ENCODE measurements around the gene NIP7.
A peak's percentile ranks its signal among the peaks of the same experiment; 100 is the strongest.

NIP7 gene

GRCh38 chr16:69366431-69366830, 26.9 kb downstream of the NIP7 start:
- Histone ChIP-seq H3K27me3 (ENCODE audit: insufficient read depth, low read length) (no peaks in the 10 kb centered on the region), H3K4me1 (ENCODE audit: insufficient read depth, low read length) (no peaks in the 10 kb centered on the region), H3K9me3 (ENCODE audit: low read length) (no peaks in the 10 kb centered on the region), H2AFZ (ENCODE audit: low read depth, low read length) (no peak overlapping the region), H3K36me3 (ENCODE audit: insufficient read depth, low read length) (peaks cover 71% of the 10 kb centered on the region), H3K4me3 (ENCODE audit: low read length) (no peak overlapping the region)

DNA sequence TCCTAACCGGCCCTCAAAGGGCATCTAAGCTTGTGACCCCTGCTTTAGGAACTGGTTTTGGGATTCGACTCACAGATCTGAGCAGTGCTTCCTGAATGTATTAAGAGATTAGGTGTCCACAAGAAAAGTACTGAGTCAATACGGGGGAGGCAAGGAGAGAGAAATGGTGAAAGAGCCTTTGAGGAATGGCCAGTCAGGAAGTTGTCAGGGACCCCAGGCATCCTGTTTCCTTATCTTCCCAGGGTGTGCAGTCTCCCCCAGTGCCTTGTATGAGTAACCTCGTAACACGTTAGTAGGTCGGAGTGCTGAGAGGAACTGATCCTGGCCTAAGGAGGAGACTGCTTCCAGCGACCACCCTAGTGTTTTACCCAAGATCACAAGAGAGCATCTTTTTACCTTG, 28.4 kb downstream of the NIP7 start:
- H3K4me3 ChIP-seq (ENCODE audit: low read length): no peak overlapping the region
- H3K9me3 ChIP-seq (ENCODE audit: low read length): no peaks in the 10 kb centered on the region
- peaks cover 80% of the 10 kb centered on the region for H3K36me3 ChIP-seq (ENCODE audit: insufficient read depth, low read length)

GRCh38 chr16:69368866-69369265, 29.3 kb downstream of the NIP7 start:
- Histone ChIP-seq H2AFZ (ENCODE audit: low read depth, low read length) (no peak overlapping the region), H3K4me1 (ENCODE audit: insufficient read depth, low read length) (no peaks in the 10 kb centered on the region), H3K27me3 (ENCODE audit: insufficient read depth, low read length) (no peaks in the 10 kb centered on the region), H3K4me3 (ENCODE audit: low read length) (no peak overlapping the region), H3K36me3 (ENCODE audit: insufficient read depth, low read length) (peaks cover 80% of the 10 kb centered on the region), H3K9me3 (ENCODE audit: low read length) (no peaks in the 10 kb centered on the region)

More for the DNA sequence above, 28.4 kb downstream of the NIP7 start:
- Histone ChIP-seq H2AFZ (ENCODE audit: low read depth, low read length) (no peak overlapping the region), H3K27me3 (ENCODE audit: insufficient read depth, low read length) (no peaks in the 10 kb centered on the region), H3K4me1 (ENCODE audit: insufficient read depth, low read length) (no peaks in the 10 kb centered on the region)

GRCh38 chr16:69371564-69371963, 32.0 kb downstream of the NIP7 start:
- Histone ChIP-seq H2AFZ (ENCODE audit: low read depth, low read length) (no peak overlapping the region), H3K36me3 (ENCODE audit: insufficient read depth, low read length) (peaks cover 70% of the 10 kb centered on the region), H3K4me3 (ENCODE audit: low read length) (no peak overlapping the region), H3K9me3 (ENCODE audit: low read length) (no peaks in the 10 kb centered on the region), H3K4me1 (ENCODE audit: insufficient read depth, low read length) (no peaks in the 10 kb centered on the region), H3K27me3 (ENCODE audit: insufficient read depth, low read length) (no peaks in the 10 kb centered on the region)

GRCh38 chr16:69373019-69373418, 33.4 kb downstream of the NIP7 start:
- Histone ChIP-seq H3K9me3 (ENCODE audit: low read length) (no peaks in the 10 kb centered on the region), H2AFZ (ENCODE audit: low read depth, low read length) (no peak overlapping the region), H3K4me3 (ENCODE audit: low read length) (no peak overlapping the region), H3K4me1 (ENCODE audit: insufficient read depth, low read length) (no peaks in the 10 kb centered on the region), H3K36me3 (ENCODE audit: insufficient read depth, low read length) (peaks cover 64% of the 10 kb centered on the region), H3K27me3 (ENCODE audit: insufficient read depth, low read length) (no peaks in the 10 kb centered on the region)

DNA sequence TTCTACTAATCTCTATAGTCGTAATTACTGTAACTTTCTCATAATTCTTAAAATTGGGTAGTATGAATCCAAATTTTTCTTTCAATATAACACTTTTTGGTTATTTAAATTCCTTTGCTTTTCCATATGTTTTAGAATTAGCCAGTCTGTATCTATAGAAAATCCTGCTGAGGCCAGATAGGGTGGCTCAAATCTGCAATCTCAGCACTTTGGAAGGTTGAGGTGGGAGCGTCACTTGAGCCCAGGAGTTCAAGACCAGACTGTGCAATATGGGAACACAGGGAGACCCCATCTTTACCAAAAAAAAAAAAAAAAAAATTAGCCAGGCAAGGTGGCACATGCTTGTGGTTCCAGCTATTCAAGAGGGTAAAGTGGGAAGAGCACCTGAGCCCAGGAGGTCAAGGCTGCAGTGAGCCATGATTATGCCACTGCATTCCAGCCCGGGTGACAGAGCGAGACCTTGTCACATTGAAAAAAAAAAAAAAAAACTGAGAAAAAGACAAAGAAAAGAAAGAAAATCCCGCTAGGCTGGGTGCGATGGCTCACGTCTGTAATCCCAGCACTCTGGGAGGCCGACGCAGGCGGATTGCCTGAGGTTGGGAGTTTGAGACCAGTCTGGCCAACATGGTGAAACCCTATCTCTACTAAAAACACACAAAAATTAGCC, 37.0 kb downstream of the NIP7 start:
- Histone ChIP-seq H3K9me3 (ENCODE audit: low read length) (no peaks in the 10 kb centered on the region), H3K36me3 (ENCODE audit: insufficient read depth, low read length) (peaks cover 68% of the 10 kb centered on the region)

GRCh38 chr16:69378036-69378435, 38.5 kb downstream of the NIP7 start:
- Histone ChIP-seq H2AFZ (ENCODE audit: low read depth, low read length) (no peak overlapping the region), H3K36me3 (ENCODE audit: insufficient read depth, low read length) (peaks cover 75% of the 10 kb centered on the region), H3K4me1 (ENCODE audit: insufficient read depth, low read length) (no peaks in the 10 kb centered on the region), H3K9me3 (ENCODE audit: low read length) (no peaks in the 10 kb centered on the region), H3K4me3 (ENCODE audit: low read length) (no peak overlapping the region), H3K27me3 (ENCODE audit: insufficient read depth, low read length) (no peaks in the 10 kb centered on the region)

More for the DNA sequence above, 37.0 kb downstream of the NIP7 start:
- Histone ChIP-seq H3K4me3 (ENCODE audit: low read length) (no peak overlapping the region), H3K4me1 (ENCODE audit: insufficient read depth, low read length) (no peaks in the 10 kb centered on the region), H3K27me3 (ENCODE audit: insufficient read depth, low read length) (no peaks in the 10 kb centered on the region), H2AFZ (ENCODE audit: low read depth, low read length) (no peak overlapping the region)

DNA sequence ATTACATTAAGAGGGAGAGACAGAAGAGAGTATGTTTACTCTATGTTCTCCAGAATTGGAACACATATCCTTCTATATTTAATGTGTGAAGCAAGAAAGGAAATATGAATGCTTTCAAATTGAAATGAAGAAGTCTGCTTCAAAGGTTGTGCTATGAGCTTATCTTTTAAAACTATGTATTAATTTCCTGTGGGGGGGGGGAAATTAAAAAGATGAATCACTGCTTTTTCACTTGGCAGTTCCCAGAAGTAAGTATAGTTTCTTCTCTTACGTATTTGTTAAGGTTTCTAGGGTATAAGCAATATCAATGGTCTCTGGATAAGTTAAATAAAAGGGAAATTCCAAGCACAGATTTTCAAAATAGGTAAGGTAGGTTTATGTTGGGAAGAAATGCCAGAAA, 39.2 kb downstream of the NIP7 start:
- H3K36me3 ChIP-seq (ENCODE audit: insufficient read depth, low read length): peaks cover 76% of the 10 kb centered on the region
- peaks cover 3% of the 10 kb centered on the region for H3K4me1 ChIP-seq (ENCODE audit: insufficient read depth, low read length)
- H3K27me3 ChIP-seq (ENCODE audit: insufficient read depth, low read length): no peaks in the 10 kb centered on the region
- no peak overlapping the region for H2AFZ ChIP-seq (ENCODE audit: low read depth, low read length)
- no peak overlapping the region for H3K4me3 ChIP-seq (ENCODE audit: low read length)
- H3K9me3 ChIP-seq (ENCODE audit: low read length): no peaks in the 10 kb centered on the region

- Histone ChIP-seq H3K4me1 (ENCODE audit: insufficient read depth, low read length) (peaks cover 13% of the 10 kb centered on the region), H2AFZ (ENCODE audit: low read depth, low read length) (no peak overlapping the region), H3K4me3 (ENCODE audit: low read length) (no peak overlapping the region), H3K9me3 (ENCODE audit: low read length) (no peaks in the 10 kb centered on the region), H3K36me3 (ENCODE audit: insufficient read depth, low read length) (peaks cover 67% of the 10 kb centered on the region), H3K27me3 (ENCODE audit: insufficient read depth, low read length) (no peaks in the 10 kb centered on the region)
Observed at GRCh38 chr16:69381231-69381630, 41.7 kb downstream of the NIP7 start.

GRCh38 chr16:69382421-69382820, 42.8 kb downstream of the NIP7 start:
- H3K27me3 ChIP-seq (ENCODE audit: insufficient read depth, low read length): no peaks in the 10 kb centered on the region

GRCh38 chr16:69384974-69385373, 45.4 kb downstream of the NIP7 start:
- Histone ChIP-seq H3K9me3 (ENCODE audit: low read length) (no peaks in the 10 kb centered on the region), H3K36me3 (ENCODE audit: insufficient read depth, low read length) (peaks cover 41% of the 10 kb centered on the region), H3K4me3 (ENCODE audit: low read length) (peak overlapping the region; percentile 77), H2AFZ (ENCODE audit: low read depth, low read length) (peak overlapping the region; percentile 80), H3K4me1 (ENCODE audit: insufficient read depth, low read length) (peaks cover 13% of the 10 kb centered on the region), H3K27me3 (ENCODE audit: insufficient read depth, low read length) (no peaks in the 10 kb centered on the region)

More at GRCh38 chr16:69382421-69382820, 42.8 kb downstream of the NIP7 start:
- peaks cover 63% of the 10 kb centered on the region for H3K36me3 ChIP-seq (ENCODE audit: insufficient read depth, low read length)
- H3K4me1 ChIP-seq (ENCODE audit: insufficient read depth, low read length): peaks cover 13% of the 10 kb centered on the region
- H3K9me3 ChIP-seq (ENCODE audit: low read length): no peaks in the 10 kb centered on the region
- no peak overlapping the region for H3K4me3 ChIP-seq (ENCODE audit: low read length)
- no peak overlapping the region for H2AFZ ChIP-seq (ENCODE audit: low read depth, low read length)

GRCh38 chr16:69386596-69386995, 47.0 kb downstream of the NIP7 start:
- peak overlapping the region; percentile 80 for H2AFZ ChIP-seq (ENCODE audit: low read depth, low read length)
- peaks cover 13% of the 10 kb centered on the region for H3K4me1 ChIP-seq (ENCODE audit: insufficient read depth, low read length)
- peaks cover 27% of the 10 kb centered on the region for H3K36me3 ChIP-seq (ENCODE audit: insufficient read depth, low read length)
- H3K9me3 ChIP-seq (ENCODE audit: low read length): no peaks in the 10 kb centered on the region
- no peaks in the 10 kb centered on the region for H3K27me3 ChIP-seq (ENCODE audit: insufficient read depth, low read length)
- peak overlapping the region; percentile 77 for H3K4me3 ChIP-seq (ENCODE audit: low read length)

All from neuron (in vitro differentiated cells).